HG03097 (cell line): Measurements from ENCODE around the gene STX18.
"Not testable (repeated sequence)": the region's sequence is repeated elsewhere in the genome, so short reads cannot be mapped to it uniquely, and the experiment has no call there.

Source experiments
- ATAC-seq: cut with Tn5 transposase; IDR thresholded peaks from one replicate; pipeline ENCODE4 v1.9.1; 2021; ENCODE audit not compliant: unreplicated experiment, low FRiP score

STX18 gene

GRCh38 chr4:4514786-4515185, 27.1 kb downstream of the STX18 start:
- no peak for ATAC-seq

DNA sequence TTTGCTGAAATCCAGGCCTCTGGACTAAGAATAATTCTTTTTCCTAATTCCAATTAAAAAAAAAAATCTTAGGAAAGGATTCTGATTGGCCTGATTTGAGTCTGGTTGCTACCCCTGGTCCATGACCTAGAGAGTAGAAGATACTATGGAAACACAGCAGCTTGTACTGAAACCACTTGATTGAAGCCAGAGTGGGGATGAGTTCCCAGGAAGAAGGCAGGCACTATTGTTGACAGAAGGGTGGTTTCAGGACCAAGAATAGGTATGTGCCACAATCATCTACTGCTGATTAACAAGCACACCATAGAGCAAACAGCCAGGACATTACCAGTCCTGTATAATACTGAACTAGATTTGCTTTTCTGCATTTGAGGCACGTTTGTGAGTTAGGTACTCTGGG, 29.6 kb downstream of the STX18 start:
- no peak for ATAC-seq

DNA sequence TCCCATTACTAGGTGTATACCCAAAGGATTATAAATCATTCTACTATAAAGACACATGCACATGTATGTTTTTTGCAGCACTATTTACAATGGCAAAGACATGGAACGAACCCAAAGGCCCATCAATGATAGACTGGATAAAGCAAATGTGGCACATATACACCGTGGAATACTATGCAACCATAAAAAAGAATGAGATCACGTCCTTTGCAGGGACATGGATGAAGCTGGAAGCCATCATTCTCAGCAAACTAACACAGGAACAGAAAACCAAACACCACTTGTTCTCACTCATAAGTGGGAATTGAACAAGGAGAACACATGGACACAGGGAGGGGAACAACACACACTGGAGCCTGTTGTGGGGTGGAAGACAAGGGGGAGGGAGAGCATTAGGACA, 31.2 kb downstream of the STX18 start:
- not testable (repeated sequence) for ATAC-seq

DNA sequence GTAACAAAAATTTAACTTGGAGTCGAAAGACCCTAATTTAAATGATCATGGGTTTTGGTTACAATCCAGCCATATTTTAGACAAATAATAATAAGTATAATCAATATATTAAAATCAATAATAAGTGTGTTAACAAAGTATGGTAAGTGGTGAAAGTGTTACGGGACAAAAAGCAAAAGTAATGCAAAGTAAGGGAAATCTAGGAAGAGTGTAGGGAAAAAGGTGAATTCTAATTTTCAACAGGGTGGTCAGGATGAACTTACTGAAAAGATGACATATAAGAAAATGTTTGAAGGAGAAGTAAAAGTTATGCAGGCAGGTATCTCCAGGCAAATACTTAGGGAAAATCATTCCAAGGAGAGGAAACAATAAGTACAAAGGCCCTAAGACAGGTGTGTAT, 32.3 kb downstream of the STX18 start:
- no peak for ATAC-seq

DNA sequence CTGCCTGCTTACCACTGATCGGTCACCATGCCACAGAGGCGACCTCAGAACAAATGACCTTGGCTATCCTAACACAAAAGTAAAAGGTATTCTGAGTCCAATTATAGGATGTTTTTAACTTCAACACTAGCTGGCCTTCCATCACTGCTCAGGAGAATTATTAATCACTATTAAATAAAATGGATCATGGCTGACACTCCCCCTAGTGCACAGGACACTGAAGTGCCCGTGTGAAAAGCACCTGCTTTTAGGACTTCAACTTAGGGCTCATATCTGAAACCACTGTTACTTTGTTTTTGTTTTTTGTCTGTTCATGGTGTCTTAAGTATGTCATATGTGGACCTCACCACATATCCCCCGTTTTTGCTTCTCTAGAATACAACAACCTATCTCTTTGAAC, 33.9 kb downstream of the STX18 start:
- peak; percentile 47 for ATAC-seq

DNA sequence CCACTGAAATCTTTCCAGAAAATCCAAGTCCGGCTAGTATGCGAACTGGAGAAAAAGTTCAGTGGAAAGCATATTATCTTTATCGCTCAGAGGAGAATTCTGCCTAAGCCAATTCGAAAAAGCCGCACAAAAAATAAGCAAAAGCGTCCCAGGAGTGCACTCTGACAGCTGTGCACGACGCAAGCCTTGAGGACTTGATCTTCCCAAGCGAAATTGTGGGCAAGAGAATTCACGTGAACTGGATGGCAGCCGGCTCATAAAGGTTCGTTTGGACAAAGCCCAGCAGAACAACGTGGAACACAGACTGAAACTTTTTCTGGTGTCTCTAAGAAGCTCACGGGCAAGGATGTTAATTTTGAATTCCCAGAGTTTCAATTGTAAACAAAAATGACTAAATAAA, 34.4 kb downstream of the STX18 start:
- ATAC-seq, result no peak

- ATAC-seq, result no peak
Observed at GRCh38 chr4:4506961-4507360, 34.9 kb downstream of the STX18 start.

- not testable (repeated sequence) for ATAC-seq
Observed at GRCh38 chr4:4505211-4505610, 36.6 kb downstream of the STX18 start.

DNA sequence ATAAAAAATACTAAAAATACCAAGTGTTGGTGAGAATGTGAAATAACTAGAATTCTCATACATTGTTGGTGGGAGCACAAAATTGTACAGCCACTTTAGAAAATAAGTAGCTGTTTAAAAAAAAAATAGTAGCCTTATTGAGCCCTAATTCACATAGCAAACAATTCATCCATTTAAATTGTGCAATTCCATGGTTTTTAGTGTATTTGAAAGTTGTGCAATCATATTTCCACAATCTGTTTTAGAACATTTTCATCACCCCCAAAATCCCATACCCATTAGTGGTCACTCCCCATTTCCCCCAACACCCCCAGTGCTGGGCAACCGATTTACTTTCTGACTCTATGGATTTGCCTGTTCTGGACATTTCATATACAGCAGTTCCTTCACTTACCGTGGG, 37.1 kb downstream of the STX18 start:
- ATAC-seq, result no peak

GRCh38 chr4:4502694-4503311, 39.0 kb downstream of the STX18 start:
- ATAC-seq, result no peak

GRCh38 chr4:4501679-4502078, 40.2 kb downstream of the STX18 start:
- no peak for ATAC-seq

DNA sequence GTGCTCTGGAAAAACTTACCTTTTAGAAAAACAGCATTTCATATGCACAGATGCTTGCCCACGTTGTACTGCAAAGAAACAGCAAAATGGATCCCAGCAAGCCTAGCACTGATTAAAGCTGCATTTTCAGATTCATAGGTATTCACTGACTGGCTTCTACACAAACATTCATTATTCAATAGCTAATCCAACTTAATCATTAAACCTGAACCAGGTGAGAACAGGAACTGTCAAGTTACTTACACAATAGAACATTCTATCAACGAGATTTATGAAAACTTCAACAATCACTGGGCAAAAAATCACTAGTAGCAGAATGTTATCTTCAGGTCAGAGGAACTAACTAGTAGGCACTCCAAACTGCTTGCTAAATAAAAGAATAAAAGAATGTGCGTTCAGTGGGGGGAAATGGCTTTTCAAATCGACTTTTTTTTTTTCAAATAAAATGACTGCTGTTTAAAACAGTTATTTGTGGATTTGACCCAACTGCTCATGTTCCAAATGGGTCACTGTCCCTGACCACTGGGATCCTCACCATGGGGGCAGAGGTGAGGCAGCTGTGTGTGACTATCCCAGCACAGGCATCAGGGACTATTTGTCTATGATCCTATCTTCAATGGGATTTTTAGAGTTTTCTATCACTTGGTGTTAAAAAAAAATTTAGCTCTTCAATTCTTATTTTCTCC, 42.3 kb downstream of the STX18 start:
- ATAC-seq, result no peak

GRCh38 chr4:4496592-4497372, 45.1 kb downstream of the STX18 start:
- ATAC-seq, result no peak

DNA sequence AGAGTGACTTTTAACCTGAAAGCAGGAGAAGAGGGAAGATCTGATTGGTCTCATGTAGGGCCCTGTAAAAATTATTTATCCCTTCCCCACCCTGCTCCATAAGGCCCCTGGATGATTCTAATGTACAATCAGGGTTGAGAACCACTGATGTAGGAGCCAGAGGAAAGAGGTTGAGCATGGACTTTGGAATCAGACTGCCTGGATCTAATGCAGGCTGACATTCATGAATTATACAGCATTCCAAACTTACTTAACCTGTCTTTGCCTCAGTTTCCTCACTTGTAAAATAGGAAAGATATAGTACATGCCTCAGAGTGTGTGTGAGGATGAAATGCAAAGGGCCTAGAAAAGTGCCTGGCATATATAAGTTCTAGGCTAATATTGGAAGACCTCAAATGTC, 47.0 kb downstream of the STX18 start:
- ATAC-seq, result no peak

GRCh38 chr4:4492161-4492847, 49.5 kb downstream of the STX18 start:
- ATAC-seq, result peak; percentile 51

GRCh38 chr4:4491396-4491893, 50.4 kb downstream of the STX18 start:
- no peak for ATAC-seq

GRCh38 chr4:4490816-4491215, 51.0 kb downstream of the STX18 start:
- ATAC-seq, result no peak

DNA sequence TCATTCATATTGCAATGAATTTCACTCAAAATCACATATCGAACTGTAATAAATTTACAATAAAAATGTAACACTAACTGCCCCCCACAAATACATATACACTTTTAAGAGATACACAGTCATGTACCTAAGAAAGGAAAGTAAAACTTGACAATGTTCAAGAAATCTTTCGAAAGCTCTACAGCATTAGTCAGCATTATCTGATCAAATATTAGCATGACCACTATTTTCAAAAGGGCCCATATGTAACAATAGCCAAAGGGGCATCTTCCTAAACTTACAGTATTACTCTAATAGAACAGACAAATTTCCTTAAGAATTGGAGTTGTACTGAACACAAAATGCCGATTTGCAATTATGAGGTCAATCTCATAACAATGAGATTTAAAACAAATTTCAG, 51.8 kb downstream of the STX18 start:
- no peak for ATAC-seq

GRCh38 chr4:4488405-4489404, 53.1 kb downstream of the STX18 start:
- peak; percentile 68 for ATAC-seq

DNA sequence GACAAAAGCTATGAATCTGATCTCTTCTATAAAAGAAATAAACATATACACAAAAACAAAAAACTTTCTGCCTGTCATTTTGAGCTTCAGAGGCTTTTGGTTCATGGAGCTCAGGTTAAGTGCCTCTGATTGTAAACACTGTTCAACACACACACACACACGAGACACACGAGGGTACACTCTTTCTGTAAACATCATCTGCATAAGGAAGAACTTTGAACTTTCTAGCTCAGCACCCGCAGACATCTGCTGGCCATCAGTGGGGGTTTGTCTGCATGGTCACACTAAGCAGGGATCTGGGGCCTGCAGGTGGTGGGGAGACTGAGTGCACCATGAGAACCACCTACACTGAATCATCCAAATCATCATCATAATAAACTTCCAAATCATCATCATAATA, 54.9 kb downstream of the STX18 start:
- no peak for ATAC-seq
